ENCODE results near the gene SLC6A12. TPM values are rescaled to one million over a fixed set of nuclear protein-coding genes. Genes with fewer than 3 reads are reported as not detected.
"Not testable (repeated sequence)": the region's sequence is repeated elsewhere in the genome, so short reads cannot be mapped to it uniquely, and the experiment has no call there.

Gene SLC6A12
- total RNA-seq, 4 donors from 2014 or later: 0.17 to 0.78 (median 0.34) TPM; not detected in 1

GRCh38 chr12:238116-238515 is 24.2 kb upstream of the SLC6A12 start:
- 85% methylated on average over 9 of the region's 9 CpGs for WGBS
- no peaks in the 10 kb centered on the region for H3K4me1 ChIP-seq
- H3K4me3 ChIP-seq: no peak overlapping the region
- peaks cover 0 to 17% (median 10%) of the 10 kb centered on the region in 4 donors for H3K9me3 ChIP-seq
- DNase-seq (ENCODE audit: extremely low spot score): peak; percentile 53
- TF ChIP-seq CTCF (IDR thresholded peaks at IDR 0.05) (no peak), EP300 (IDR thresholded peaks at IDR 0.05) (no peak), POLR2AphosphoS5 (IDR thresholded peaks at IDR 0.05) (no peak), POLR2A (IDR thresholded peaks at IDR 0.05; ENCODE audit: low read depth) (no peak)
- H3K27me3 ChIP-seq: peaks cover 0 to 23% (median 0%) of the 10 kb centered on the region in 4 donors
- H3K27ac ChIP-seq (replicated peaks in 1 of 4): no peak overlapping the region
- intact Hi-C loops (cut with DNase I): no loop called here
- peaks cover 0 to 4% (median 0%) of the 10 kb centered on the region in 4 donors for H3K36me3 ChIP-seq

GRCh38 chr12:237026-237815 is 23.3 kb upstream of the SLC6A12 start:
- DNase-seq (ENCODE audit: extremely low spot score): peak; percentile 50

GRCh38 chr12:236445-236844 is 22.5 kb upstream of the SLC6A12 start:
- H3K9me3 ChIP-seq: peaks cover 0 to 17% (median 10%) of the 10 kb centered on the region in 4 donors
- no peak for DNase-seq (ENCODE audit: extremely low spot score)
- WGBS: 82% methylated on average over 3 of the region's 3 CpGs
- H3K4me1 ChIP-seq: no peaks in the 10 kb centered on the region
- H3K27me3 ChIP-seq: peaks cover 0 to 33% (median 0%) of the 10 kb centered on the region in 4 donors
- H3K4me3 ChIP-seq: no peak overlapping the region
- intact Hi-C loops (cut with DNase I): no loop called here
- TF ChIP-seq POLR2AphosphoS5 (IDR thresholded peaks at IDR 0.05): no peak
- no peak for TF ChIP-seq POLR2A (IDR thresholded peaks at IDR 0.05; ENCODE audit: low read depth)
- TF ChIP-seq EP300 (IDR thresholded peaks at IDR 0.05): no peak
- no peak for TF ChIP-seq CTCF (IDR thresholded peaks at IDR 0.05)
- peaks cover 0 to 4% (median 0%) of the 10 kb centered on the region in 4 donors for H3K36me3 ChIP-seq
- H3K27ac ChIP-seq (replicated peaks in 1 of 4): no peak overlapping the region

More at GRCh38 chr12:237026-237815, 23.3 kb upstream of the SLC6A12 start:
- H3K27me3 ChIP-seq: peaks cover 0 to 32% (median 0%) of the 10 kb centered on the region in 4 donors
- H3K36me3 ChIP-seq: peaks cover 0 to 4% (median 0%) of the 10 kb centered on the region in 4 donors
- WGBS: 77% methylated on average over 7 of the region's 13 CpGs
- intact Hi-C loops (cut with DNase I): no loop called here
- no peak for TF ChIP-seq POLR2A (IDR thresholded peaks at IDR 0.05; ENCODE audit: low read depth)
- no peak for TF ChIP-seq EP300 (IDR thresholded peaks at IDR 0.05)
- no peak for TF ChIP-seq POLR2AphosphoS5 (IDR thresholded peaks at IDR 0.05)
- TF ChIP-seq CTCF (IDR thresholded peaks at IDR 0.05): no peak
- H3K4me3 ChIP-seq: no peak overlapping the region
- no peaks in the 10 kb centered on the region for H3K4me1 ChIP-seq
- H3K27ac ChIP-seq (replicated peaks in 1 of 4): no peak overlapping the region
- peaks cover 0 to 17% (median 10%) of the 10 kb centered on the region in 4 donors for H3K9me3 ChIP-seq

GRCh38 chr12:235967-236366 is 22.0 kb upstream of the SLC6A12 start:
- 87% methylated on average over 4 of the region's 4 CpGs for WGBS

GRCh38 chr12:234891-235415 is 21.0 kb upstream of the SLC6A12 start:
- DNase-seq (ENCODE audit: extremely low spot score): peak; percentile 29
- Histone ChIP-seq H3K27ac (replicated peaks in 1 of 4) (no peak overlapping the region), H3K4me1 (no peaks in the 10 kb centered on the region), H3K27me3 (peaks cover 0 to 26% (median 0%) of the 10 kb centered on the region in 4 donors), H3K9me3 (peaks cover 0 to 17% (median 10%) of the 10 kb centered on the region in 4 donors), H3K4me3 (no peak overlapping the region), H3K36me3 (peaks cover 0 to 4% (median 0%) of the 10 kb centered on the region in 4 donors)
- WGBS: 97% methylated on average over 10 of the region's 10 CpGs
- TF ChIP-seq CTCF (IDR thresholded peaks at IDR 0.05) (no peak), EP300 (IDR thresholded peaks at IDR 0.05) (no peak), POLR2A (IDR thresholded peaks at IDR 0.05; ENCODE audit: low read depth) (no peak), POLR2AphosphoS5 (IDR thresholded peaks at IDR 0.05) (no peak)
- intact Hi-C loops (cut with DNase I): no loop called here

More at GRCh38 chr12:235967-236366, 22.0 kb upstream of the SLC6A12 start:
- H3K27ac ChIP-seq (replicated peaks in 1 of 4); H3K4me1 ChIP-seq; intact Hi-C loops (cut with DNase I); DNase-seq (ENCODE audit: extremely low spot score); H3K36me3 ChIP-seq; H3K4me3 ChIP-seq: not testable (repeated sequence)
- Histone ChIP-seq H3K27me3 (peaks cover 0 to 30% (median 0%) of the 10 kb centered on the region in 4 donors), H3K9me3 (peaks cover 0 to 17% (median 10%) of the 10 kb centered on the region in 4 donors)

Data from esophagus muscularis mucosa (tissue), 4 donors.